Measurements from ENCODE around the gene SLC19A2. TPM values are rescaled to one million over a fixed set of nuclear protein-coding genes. Genes with fewer than 3 reads are reported as not detected.
A peak's percentile ranks its signal among the peaks of the same experiment; 100 is the strongest.

The SLC19A2 gene
- total and polyA plus RNA-seq, 2 of the 8 experiments (the other 6 are each of a cell fraction or from before 2014, with no cell fraction given), result 21.2 to 23.2 TPM

DNA sequence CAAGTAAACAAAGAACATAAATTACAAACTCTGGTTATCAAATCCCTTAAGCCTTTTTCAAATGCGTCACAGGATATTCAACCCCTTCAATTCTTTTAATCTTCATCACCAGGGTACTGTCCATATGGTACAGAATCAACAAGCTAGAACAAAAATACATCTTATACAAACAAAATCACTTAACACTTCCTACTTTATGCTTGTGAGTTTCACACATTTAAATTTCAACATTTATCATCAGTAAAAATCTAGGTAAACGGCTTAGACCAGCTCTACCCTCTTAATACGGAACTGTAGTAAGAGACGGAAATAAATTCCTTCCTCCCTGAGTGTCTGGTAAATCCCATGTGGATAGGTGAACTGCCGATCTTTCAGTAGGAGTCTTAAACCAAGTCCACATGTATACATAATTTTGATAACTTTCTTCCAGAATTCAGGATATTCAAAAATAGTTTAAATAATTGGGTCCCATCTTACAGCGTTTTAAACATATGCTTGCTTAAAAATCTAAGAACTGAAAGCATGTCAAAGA lies 59.5 kb downstream of the SLC19A2 start:
- no peak overlapping the region for H2BK5ac ChIP-seq (ENCODE audit: low read depth, low read length)
- H3K27me3 ChIP-seq (replicated peaks in 1 of 4; ENCODE audit: control insufficient read depth in 3 of 4, extremely low read depth in 1 of 4, insufficient read depth in 3 of 4, low read length in 3 of 4), result no peaks in the 10 kb centered on the region; a peak in 1 of 7 replicates
- H2AFZ ChIP-seq (ENCODE audit: low read length), result no peak overlapping the region
- no peak overlapping the region for H3K9ac ChIP-seq (replicated peaks in 1 of 4; ENCODE audit: extremely low read depth in 1 of 4, low read depth in 3 of 4, low read length in 3 of 4)
- no peak overlapping the region for H2BK20ac ChIP-seq (ENCODE audit: low read length)
- no peaks in the 10 kb centered on the region for H3K4me1 ChIP-seq (replicated peaks in 1 of 4; ENCODE audit: control insufficient read depth in 3 of 4, insufficient read depth in 4 of 4, low read length in 3 of 4)
- no peak overlapping the region for H4K5ac ChIP-seq (ENCODE audit: insufficient read length, low read depth, low read length)
- no peak overlapping the region for H3K56ac ChIP-seq (replicated peaks; ENCODE audit: insufficient read length, low read depth, low read length)
- WGBS, 2 experiments (ENCODE audit: extremely low coverage in 1 of 2, insufficient coverage in 1 of 2, insufficient read length in 1 of 2, insufficient replicate concordance in 2 of 2, low coverage in 1 of 2, low lambda C conversion rate in 2 of 2, missing lambda C conversion rate in 1 of 2), result 85% methylated on average over 6 of the region's 6 CpGs; no CpG with 5 or more reads in 1 of the 2 experiments
- no peak overlapping the region for H4K8ac ChIP-seq (ENCODE audit: extremely low read depth, insufficient read depth, low read length)
- H2BK12ac ChIP-seq (ENCODE audit: low read depth, low read length), result no peak overlapping the region
- H3K4me2 ChIP-seq (ENCODE audit: insufficient read depth in 1 of 2, low read depth in 2 of 2, low read length in 2 of 2), result peak overlapping the region; percentile 71 to 80; a peak in 2 of 4 replicates
- ChIA-PET CTCF (ENCODE audit: partially characterized antibody) (interaction anchor here (1.2 to 2.2 kb wide), 4 partner anchors 10 to 878 kb away, joined by 3 to 7 read pairs (median 5); no protein-coding TSS in a partner anchor), POLR2A (ENCODE audit: partially characterized antibody) (interaction anchor here (1.7 kb wide), 1 partner anchor 60 kb away, joined by 6 read pairs; the partner anchor contains the start of gene SLC19A2)
- no peak overlapping the region for H3K27ac ChIP-seq (ENCODE audit: low read depth, low read length)
- H3K18ac ChIP-seq (ENCODE audit: extremely low read depth, low read length), result no peak overlapping the region
- no peak overlapping the region for H3K23ac ChIP-seq (ENCODE audit: insufficient read length)
- no peak overlapping the region for H2BK120ac ChIP-seq (replicated peaks; ENCODE audit: low read depth, low read length)
- no peak for TF ChIP-seq CHD2 (IDR thresholded peaks at IDR 0.05; ENCODE audit: low read length)
- TF ChIP-seq FOSL1 (IDR thresholded peaks at IDR 0.05; ENCODE audit: insufficient read depth, low read depth, low read length), result no peak
- TF ChIP-seq SUZ12 (IDR thresholded peaks at IDR 0.05; ENCODE audit: low read length), result no peak
- no peak for TF ChIP-seq GABPA (IDR thresholded peaks at IDR 0.05; ENCODE audit: borderline replicate concordance, insufficient read depth, low read length)
- TF ChIP-seq POLR2AphosphoS5 (IDR thresholded peaks at IDR 0.05; ENCODE audit: low read depth, low read length), result no peak
- TF ChIP-seq CTBP2 (IDR thresholded peaks at IDR 0.05; ENCODE audit: borderline replicate concordance, insufficient read depth, insufficient read length, low read length), result no peak
- TF ChIP-seq KDM1A (IDR thresholded peaks at IDR 0.05; ENCODE audit: borderline replicate concordance, low read length), result no peak
- TF ChIP-seq TAF7 (optimal IDR thresholded peaks at IDR 0.05; ENCODE audit: borderline replicate concordance, low read depth, low read length), result no peak
- no peak for TF ChIP-seq POLR2A (IDR thresholded peaks at IDR 0.05; ENCODE audit: control extremely low read depth in 1 of 2, low read depth in 2 of 2, low read length in 2 of 2)
- no peak for TF ChIP-seq ASH2L (IDR thresholded peaks at IDR 0.05; ENCODE audit: low read length)
- H3K79me1 ChIP-seq (ENCODE audit: low read depth, low read length), result no peaks in the 10 kb centered on the region
- no peaks in the 10 kb centered on the region for H3K9me3 ChIP-seq (ENCODE audit: insufficient read depth in 2 of 2, low read depth in 1 of 2, low read length in 1 of 2)
- peak; percentile 7 for FAIRE-seq
- no peak overlapping the region for H3K14ac ChIP-seq (ENCODE audit: insufficient read length)
- peak overlapping the region in 1 of 4 experiments; percentile 66; a peak in 2 of 8 replicates for H3K4me3 ChIP-seq (ENCODE audit: extremely low read depth in 1 of 4, insufficient read depth in 2 of 4, low read depth in 3 of 4, low read length in 4 of 4)
- no peaks in the 10 kb centered on the region for H3K79me2 ChIP-seq (ENCODE audit: control insufficient read depth in 1 of 2, insufficient read depth in 2 of 2, low read length in 2 of 2)
- H3K4ac ChIP-seq (replicated peaks; ENCODE audit: insufficient read length, low read depth, low read length), result no peak overlapping the region
- H3K36me3 ChIP-seq (ENCODE audit: control insufficient read depth in 2 of 4, insufficient read depth in 4 of 4, low read length in 3 of 4), result no peaks in the 10 kb centered on the region
- no peak overlapping the region for H4K91ac ChIP-seq (replicated peaks; ENCODE audit: insufficient read length, low read length)
- H2BK15ac ChIP-seq (ENCODE audit: low read length), result no peak overlapping the region
- no peaks in the 10 kb centered on the region for H4K20me1 ChIP-seq (replicated peaks in 1 of 2; ENCODE audit: control insufficient read depth in 1 of 2, insufficient read depth in 2 of 2, low read length in 2 of 2)
- H3K23me2 ChIP-seq (ENCODE audit: low read depth, low read length), result 0 out of 2 replicates have a peak, but pooled peaks cover 3% of the 10 kb centered on the region
- H2AK5ac ChIP-seq (ENCODE audit: low read depth, low read length), result no peak overlapping the region
- DNase-seq (ENCODE audit: low read depth in 1 of 2, low spot score in 2 of 2), result no peak

Measured in H1 (cell line).